Activated T-cell treated with anti-CD3 and anti-CD28 coated beads for 24 hours (primary cell): ENCODE results near the gene CHST15.

Experiments
- DNase-seq: peaks from one replicate; pipeline ENCODE4 v3.0.0-alpha.2; 2020; ENCODE audit warnings: low read depth

The CHST15 gene

GRCh38 chr10:123965973-123966895, 127.2 kb downstream of the CHST15 start:
- no peak for DNase-seq

- DNase-seq = no peak
Observed at GRCh38 chr10:123964953-123965352, 128.4 kb downstream of the CHST15 start.

- no peak for DNase-seq
Observed at GRCh38 chr10:123962756-123963530, 130.5 kb downstream of the CHST15 start.

- DNase-seq = no peak
Observed at GRCh38 chr10:123958241-123958640, 135.2 kb downstream of the CHST15 start.
